Cardiac septum (tissue), 1 donor: ENCODE data around the gene PPARA. TPM values are rescaled to one million over a fixed set of nuclear protein-coding genes. Genes with fewer than 3 reads are reported as not detected.

Experiments
- DNase-seq: peaks from one replicate; pipeline ENCODE4 v3.0.0-alpha.2; 2020; ENCODE audit warnings: low spot score
- intact Hi-C: fragments of 100-400 bp; cut with DNase I; formaldehyde crosslinking; loops from one replicate; pipeline ENCODE4 v1.14.0; 2022
- total RNA-seq: library from RNA; stranded (reverse); fragmentation: NEBNext Ultra II Directional; extraction: Animal tissue kit (Norgen Biotek cat#: 25700); gene quantifications from one replicate; pipeline ENCODE4 v1.2.1, GENCODE V29; 2021
- donor health status: DM: no; HTN: no; CAD: no.

The PPARA gene
- total RNA-seq, 1 donor from 2014 or later, result 78.8 TPM

DNA sequence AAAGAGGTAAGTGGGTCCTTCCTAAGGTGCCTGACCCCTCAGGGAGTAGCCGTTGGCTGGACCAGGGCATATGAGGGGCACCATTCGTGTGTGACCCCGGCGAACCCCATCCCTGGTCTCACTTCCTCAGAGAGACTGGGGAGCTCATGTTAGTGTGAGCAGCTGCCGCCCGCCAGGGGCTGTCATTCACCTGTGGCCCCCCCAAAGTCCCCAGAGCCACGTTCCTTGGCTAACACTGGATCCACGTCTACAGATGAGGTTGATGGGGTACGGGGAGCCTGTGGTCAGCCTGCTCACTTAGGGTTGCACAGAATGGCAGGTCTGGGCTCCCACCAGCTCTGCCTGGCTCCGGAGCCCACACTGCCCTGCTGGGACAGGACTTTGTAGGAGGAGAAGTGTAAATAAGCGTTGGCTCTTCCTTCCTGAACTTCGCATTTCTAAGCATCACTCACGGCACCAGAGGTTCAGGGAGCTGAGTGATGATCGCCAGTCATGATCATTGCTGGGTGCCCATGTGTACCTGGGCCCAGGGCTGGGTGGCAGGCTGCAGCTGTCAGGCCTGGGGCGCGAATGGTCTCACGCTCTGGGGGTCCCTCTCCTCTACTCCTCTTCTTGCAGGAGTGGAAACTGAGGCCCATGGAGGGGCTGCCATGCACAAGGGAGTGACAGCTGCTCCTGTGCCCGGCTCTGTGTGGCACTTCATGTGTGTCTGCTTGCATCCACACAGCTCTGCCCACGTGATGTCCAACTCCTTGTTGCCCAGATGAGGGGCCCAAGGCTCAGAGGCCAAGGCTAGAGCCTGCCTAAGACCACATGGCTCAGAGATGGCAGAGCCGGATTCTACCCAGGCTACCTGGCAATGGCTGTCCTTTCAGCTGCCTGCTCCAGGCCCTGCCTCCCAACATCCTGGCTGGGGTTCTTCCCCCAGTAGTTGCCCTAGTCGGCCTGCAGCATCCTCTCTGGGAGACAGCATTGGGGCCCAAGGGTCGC lies 128.6 kb downstream of the PPARA start:
- DNase-seq, result no peak
- intact Hi-C loops, result no loop called here

DNA sequence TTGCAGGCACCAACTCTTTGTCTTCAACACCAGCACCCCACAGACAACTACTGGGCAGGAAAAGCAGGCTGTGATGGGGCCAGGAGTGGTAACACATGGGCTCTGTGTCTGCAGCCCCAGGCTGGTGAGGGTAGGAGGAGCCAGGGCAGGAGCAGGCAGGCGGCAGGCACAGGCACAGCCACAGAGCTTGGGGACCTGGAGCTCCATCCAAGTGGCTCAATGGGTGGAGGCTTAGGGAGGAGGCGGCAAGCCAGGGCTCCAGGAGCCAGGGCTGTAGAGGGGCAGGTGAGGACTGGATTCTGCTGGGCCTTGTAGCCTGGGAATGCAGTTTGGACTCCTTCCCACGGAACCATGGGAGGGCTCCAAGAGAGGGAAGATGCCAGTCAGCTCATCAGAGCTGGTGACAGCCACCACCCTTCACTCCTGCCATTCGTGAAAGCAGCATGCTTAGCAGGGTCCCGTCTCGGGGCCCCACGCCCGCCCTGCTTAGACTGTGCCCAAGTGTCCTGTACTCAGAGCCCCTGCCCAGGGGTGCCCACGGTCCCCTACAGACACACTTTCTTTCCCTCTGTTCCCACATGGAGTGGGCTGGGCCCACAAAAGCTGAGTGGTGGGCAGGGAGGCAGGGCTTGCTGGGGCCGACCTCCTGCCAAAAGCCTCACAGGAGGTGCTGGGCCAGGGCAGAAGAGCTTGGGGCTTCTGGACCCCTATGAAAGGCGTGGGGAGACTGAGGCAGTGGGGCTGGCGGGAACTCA lies 129.9 kb downstream of the PPARA start:
- no peak for DNase-seq
- intact Hi-C loops, result no loop called here

DNA sequence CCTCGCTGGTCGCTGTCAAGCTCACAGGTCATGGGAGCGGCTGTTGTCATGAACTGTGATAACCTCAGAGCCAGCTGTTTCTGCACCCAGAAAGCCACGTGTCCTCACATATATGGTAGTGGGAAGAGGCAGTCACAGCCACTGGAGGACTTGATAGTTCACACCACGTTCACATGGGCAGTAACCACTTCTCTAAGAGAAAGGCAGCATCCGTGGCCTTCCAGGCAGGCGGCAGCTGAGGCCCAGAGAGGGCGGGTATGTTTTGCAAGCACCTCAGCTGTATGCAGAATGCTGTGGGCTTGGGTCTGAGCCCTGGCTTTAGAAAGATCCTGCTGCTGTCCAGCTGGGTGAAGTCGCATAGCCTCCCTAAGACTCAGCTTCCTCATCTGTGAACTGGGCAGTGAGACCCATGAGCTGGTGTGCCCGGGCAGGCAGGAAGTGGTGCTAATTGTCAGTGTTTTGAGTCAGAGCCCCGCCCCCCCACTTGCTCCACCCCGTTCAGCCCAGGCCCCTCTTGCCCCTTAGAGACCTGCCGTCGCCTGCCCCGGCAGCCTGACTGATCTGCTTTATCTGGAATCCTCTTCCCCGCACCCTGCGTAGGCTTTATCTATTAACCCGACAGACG lies 130.8 kb downstream of the PPARA start:
- intact Hi-C loops, result no loop called here
- DNase-seq, result no peak

DNA sequence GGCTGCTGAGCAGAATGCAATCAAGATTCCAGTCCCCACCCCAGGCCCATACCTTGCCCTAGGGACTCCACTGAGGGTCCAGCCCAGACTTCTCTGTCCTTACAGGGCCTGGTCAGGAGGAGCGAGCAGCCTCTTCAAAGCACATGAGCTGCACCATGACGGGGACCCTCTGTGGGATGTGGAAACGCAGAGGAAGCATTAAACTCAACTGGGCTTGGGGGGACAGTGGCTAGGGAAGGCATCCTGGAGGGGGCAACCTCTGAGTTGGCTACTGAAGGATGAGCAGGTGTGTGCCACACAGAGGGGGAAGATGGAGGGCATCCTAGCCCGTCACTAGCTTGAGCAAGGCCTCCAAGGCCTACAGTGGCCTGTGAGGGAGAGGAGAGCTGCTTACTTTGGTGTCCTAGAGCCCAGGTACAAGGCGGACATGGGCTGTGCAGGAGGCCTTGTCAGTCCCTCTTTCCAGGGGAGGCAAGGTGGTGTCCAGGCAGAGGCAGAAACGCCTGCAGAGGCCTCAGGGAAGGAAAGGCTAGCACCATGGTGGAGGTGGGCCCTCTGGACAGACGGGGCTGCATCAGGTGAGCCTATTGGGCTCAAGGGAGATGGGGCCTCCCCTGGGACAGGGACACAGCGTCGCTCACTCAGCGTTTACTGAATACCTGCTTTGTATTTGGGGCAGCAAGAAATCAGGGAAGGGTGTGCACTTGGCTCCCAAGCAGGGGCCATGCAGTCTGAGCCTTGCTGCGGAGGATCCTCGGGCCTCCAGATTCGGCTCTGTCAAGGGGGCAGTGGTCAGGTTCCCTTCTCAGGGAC lies 131.7 kb downstream of the PPARA start:
- intact Hi-C loops, result no loop called here
- no peak for DNase-seq

DNA sequence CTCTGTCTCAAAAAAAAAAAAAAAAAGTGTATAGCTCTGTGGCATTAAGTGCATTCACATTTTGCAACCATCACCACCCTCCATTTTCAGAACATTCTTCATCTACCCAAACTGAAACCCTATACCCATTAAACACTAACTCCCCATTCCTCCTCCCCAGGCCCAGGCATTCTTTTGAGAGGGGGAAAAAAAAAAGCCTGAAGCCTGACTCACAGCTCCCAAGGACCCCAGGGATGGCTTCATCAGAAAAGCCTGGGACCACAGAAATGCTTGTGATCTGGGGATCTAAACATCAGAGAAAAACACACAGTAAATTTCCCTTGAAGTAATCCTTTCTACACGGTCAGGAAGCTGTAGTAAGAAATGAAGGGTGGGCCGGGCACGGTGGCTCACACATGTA lies 135.7 kb downstream of the PPARA start:
- DNase-seq, result no peak
- intact Hi-C loops, result no loop called here

DNA sequence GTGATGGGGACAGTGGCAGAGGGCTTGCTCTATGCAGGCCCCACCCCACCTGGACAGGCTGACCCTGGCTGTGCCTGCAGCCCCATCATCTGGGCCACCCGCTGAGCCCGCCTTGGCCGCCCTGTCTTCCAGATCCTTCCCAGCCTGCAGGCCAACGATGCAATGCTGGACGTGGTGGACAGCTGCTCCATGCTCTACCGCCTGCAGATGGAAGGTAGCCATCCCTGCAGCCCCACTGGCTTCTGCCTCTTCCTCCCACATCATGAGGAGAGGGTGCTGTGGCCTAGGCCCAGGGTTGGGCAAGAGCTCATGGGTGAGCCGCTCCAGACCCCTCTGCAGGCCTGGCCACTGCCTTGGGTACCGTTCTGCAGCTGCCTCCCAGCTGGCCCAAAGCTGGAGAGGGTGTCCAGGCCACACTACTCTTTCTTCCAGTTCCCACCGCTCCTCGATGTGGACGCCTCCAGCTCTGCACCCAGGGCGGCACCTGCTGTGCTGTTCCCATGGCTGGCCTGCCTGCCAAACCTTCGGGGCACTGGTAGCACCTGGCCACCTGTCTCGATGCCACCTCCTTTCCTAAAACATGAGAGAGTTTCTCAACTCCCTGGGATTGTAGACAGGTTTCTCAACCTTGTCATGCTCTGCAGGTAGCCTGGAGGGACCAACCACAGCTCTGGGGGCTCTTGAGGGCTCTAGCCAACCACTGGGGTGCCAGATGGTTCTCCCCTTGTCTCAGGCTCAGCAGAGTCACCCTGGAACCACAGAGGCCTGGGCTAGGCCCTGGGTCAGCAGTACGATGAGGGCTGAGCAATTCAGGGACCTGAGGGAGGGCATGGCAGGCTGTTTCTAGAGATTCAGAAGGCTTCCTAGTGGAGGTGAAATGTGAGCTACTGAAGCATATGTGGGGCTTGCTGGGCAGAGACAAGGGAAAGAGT lies 136.9 kb downstream of the PPARA start:
- DNase-seq, result no peak

DNA sequence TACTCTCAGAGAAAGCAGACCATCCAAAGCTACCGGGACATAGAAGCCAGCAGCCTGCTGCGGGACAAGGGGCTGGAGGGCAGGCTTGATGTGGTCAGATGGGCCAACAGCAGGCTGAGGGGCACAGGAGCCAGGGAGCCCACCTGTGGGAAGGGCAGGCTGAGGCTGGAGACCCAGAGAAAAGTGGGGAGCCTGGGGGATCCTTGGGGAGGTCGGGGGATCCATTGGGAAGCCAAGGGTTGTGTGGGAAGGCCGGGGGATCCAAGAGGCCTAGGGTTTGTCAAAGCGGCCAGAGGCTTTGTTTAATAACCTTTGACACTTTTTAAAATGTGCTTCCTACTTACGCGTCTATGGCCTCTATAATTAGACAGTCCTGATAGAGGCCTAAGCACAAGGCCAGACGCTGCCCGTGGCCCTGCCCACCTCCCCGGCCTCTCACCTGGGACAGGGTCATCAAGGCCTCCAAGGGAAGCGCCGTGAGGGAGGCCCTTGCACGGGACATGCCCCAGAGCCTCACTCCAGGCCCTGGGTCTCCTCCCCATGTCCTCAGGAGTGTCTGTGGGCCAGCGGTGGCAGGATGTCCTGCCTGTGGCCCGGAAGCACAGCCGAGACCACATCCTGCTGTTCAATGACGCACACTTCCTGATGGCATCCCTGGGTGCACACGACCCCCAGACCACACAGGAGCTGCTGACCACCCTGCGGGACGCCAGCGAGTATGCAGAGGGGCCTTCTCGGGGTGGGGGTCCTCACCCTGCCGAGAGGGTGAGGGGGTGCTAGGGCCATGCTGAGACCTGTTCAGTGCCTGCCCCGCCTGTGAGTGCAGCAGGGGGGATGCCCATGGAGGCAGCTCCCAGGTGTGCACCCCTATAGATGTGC lies 137.8 kb downstream of the PPARA start:
- intact Hi-C loops, result no loop called here
- peak; percentile 81 for DNase-seq

More for the DNA sequence above, 136.9 kb downstream of the PPARA start:
- intact Hi-C loops, result no loop called here

DNA sequence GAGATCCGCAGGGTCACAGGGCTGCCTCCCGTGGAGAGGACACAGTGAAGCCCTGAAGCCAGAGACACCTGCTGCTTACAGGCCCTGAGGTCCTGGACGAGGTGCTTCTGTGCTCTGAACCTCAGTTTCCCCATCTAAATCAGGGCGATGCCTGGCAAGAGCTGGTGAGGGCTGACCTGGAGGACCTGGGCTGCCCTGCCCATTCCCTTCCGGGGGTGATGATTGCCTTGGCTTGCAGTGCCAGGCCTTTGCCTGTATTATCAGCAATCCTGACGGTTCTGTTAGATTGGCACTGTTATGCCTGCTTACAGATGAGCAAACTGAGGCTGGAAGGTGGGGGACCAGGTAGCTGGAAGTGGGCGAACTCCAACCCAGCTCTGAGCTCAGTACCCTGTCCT lies 138.5 kb downstream of the PPARA start:
- intact Hi-C loops, result no loop called here

DNA sequence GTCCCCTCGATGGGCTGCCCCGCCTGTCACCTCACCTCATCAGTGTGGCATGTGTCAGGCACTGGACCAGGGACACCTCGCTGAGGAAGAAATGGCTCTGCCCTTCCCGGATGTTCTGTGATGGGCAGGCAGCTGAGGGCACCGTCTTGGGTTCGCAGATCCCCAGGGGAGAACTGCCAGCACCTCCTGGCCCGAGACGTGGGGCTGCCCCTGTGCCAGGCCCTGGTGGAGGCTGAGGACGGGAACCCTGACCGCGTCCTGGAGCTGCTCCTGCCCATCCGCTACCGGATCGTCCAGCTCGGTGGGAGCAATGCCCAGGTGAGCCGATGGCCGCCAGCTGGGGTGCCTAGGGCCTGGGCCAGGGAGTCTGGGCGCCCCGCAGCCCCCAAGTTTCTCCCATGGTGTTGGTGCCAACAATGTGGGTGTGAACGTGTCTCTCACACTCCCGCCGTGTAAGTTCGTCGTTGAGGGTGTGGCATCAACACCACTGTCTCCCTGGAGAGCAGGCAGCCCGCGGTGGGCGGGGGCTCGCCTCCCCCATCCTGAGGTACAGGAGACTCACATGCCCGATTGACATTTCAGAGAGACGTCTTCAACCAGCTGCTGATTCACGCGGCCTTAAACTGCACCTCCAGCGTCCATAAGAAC lies 139.0 kb downstream of the PPARA start:
- DNase-seq, result no peak
- intact Hi-C loops, result no loop called here

More for the DNA sequence above, 138.5 kb downstream of the PPARA start:
- no peak for DNase-seq

DNA sequence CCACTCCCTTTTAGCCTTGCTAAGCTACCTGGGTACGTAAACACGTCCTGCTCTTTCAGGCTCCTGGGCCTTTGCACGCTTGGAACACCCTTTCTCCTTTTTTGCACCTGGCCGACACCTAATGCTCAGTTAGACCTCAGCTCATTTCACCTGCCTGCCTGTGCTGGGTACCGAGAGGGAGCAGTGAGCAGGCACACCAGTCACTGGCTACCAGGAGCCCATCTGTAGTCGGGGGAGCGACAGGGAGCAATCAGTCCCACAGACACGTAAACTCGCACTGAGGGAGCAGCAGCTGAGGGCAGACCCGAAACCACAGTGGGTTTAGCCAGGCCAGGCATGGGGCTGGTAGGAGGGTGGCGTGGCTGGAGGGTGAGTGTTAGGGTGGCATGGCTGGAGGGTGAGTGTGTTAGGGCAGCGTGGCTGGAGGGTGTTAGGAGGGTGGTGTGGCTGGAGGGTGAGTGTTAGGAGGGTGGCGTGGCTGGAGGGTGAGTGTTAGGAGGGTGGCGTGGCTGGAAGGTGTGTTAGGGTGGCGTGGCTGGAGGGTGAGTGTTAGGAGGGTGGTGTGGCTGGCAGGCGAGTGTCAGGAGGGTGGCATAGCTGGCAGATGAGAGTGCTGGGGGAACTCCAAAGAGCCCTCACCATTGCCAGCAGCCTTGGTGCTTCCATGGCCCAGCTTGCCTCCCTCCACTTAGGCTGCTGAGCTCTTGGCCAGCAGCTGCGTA lies 140.0 kb downstream of the PPARA start:
- peak; percentile 78 for DNase-seq
- intact Hi-C loops, result no loop called here

DNA sequence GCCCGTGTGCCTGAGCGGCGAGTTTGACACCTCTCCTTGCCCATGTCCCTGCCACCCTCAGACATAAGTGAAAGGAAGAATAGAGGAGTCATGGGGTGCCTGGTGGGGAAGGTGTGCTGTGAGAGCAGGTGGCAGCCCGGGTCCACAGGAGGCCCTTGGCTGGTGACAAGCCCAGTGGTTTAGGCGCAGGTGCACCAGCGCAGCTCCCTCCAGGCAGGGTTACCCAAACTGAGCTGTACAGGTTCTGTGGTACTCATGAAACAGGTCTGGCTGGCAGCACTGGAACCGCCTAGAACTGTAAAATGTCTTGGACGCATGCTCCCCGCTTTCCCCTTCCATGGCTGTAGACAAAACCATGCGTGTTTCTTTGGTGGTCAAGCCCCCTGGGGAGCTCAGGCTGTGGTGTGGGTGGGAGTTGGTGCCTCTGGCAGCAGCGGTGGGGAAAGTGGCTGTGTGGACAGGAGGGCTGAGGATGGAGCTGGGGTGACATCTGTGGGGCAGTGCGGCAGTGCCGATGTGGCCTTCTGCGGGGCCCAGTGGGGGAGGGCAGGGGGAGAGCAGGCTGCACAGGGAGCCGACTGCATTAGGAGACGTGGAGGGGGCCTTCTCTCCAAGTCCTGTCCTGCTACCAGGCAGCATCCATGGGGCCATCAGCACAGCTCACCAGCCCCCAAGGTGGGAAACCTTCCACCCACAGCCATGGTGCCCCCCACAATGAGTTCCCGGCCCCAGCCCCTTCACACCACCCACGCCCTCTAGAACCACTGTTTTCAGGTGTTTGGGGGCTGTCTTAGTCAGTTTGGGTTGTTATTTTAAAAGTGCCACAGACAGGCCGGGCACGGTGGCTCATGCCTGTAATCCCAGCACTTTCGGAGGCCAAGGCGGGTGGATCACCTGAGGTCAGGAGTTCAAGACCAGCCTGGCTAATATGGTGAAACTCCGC lies 140.8 kb downstream of the PPARA start:
- no peak for DNase-seq
- intact Hi-C loops, result no loop called here

DNA sequence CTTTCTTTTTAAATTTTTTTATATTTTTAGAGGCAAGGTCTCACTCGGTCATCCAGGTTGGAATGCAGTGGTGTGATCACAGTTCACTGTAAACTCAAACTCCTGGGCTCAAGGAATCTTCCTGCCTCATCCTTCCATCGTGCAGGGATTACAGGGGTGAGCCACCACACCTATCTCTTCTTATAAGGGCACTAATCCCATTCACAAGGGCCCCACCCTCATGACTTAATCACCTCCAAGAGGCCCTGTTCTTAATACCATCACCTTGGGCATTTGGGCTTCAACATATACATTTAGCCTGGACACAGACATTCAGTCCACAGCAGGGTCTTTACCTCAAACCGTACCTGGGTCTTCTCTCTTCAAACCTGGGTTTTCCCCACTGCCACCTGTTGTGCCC lies 141.8 kb downstream of the PPARA start:
- intact Hi-C loops, result no loop called here

DNA sequence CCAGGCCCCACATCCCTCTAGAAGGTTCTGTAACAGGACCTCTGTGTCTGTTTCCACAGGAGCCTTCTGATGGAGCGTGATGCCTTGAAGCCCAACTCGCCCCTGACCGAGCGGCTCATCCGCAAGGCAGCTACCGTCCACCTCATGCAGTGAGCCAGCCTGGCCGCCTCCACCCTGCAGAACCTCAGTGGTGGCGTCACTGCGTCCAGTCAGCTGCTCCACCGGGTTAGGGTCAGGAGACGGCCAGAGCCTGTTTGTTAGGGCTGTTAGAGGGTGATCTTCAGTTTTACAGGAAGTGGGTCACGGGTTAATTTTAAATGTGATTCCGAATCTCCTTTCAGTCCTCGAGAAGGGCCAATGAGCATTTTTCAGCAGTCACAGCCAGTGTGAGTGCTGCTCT lies 142.4 kb downstream of the PPARA start:
- intact Hi-C loops, result no loop called here
- no peak for DNase-seq

More for the DNA sequence above, 141.8 kb downstream of the PPARA start:
- DNase-seq, result no peak
